ENCODE results near the gene APCS. TPM values are rescaled to one million over a fixed set of nuclear protein-coding genes. Genes with fewer than 3 reads are reported as not detected.

The APCS gene
- not detected in 5 replicates for total RNA-seq (2022; extraction: Qiagen RNA extraction)

GRCh38 chr1:159587461-159587951 is at the start of gene APCS:
TSS of gene APCS (plus strand) at chr1:159587826. CDS start at chr1:159587922, 96 bp downstream.

Other genes starting within 250 kb of the APCS start
- gene OR10J4, start 155.6 kb upstream of the APCS start, total RNA-seq (2022; extraction: Qiagen RNA extraction) = not detected in 5 replicates
- not detected in 5 replicates for gene OR10J1, start 148.1 kb upstream of the APCS start, total RNA-seq (2022; extraction: Qiagen RNA extraction)
- not detected in 5 replicates for gene OR10J5, start 51.8 kb upstream of the APCS start, total RNA-seq (2022; extraction: Qiagen RNA extraction)
- not detected in 5 replicates for gene CRP, start 126.8 kb downstream of the APCS start, total RNA-seq (2022; extraction: Qiagen RNA extraction)
- 53.3 to 87.3 TPM (median 77.5 TPM) in 5 replicates for gene DUSP23, start 193.1 kb downstream of the APCS start, total RNA-seq (2022; extraction: Qiagen RNA extraction)
- not detected in 5 replicates for gene FCRL6, start 214.5 kb downstream of the APCS start, total RNA-seq (2022; extraction: Qiagen RNA extraction)
- 0.10 to 0.25 TPM (median 0.16 TPM) in 5 replicates for gene SLAMF8, start 239.0 kb downstream of the APCS start, total RNA-seq (2022; extraction: Qiagen RNA extraction)